KMS-11 (cell line): ENCODE results near the gene MRTFB.

Experiments used
- H2AFZ ChIP-seq: fragments of 200-600 bp; sonication (generic); 2 replicates; pipeline ENCODE4 v1.6.1; 2016; ENCODE audit warnings: antibody characterized with exemption, mixed run types, low read depth
- H3K27ac ChIP-seq: fragments of 200-600 bp; sonication (generic); 2 replicates; pipeline ENCODE4 v1.6.1; 2016; ENCODE audit warnings: mild to moderate bottlenecking, mixed run types
- H3K27me3 ChIP-seq: fragments of 200-600 bp; sonication (generic); 2 replicates; pipeline ENCODE4 v1.6.1; 2017; ENCODE audit warnings: mild to moderate bottlenecking, low read depth, mixed run types, moderate library complexity; ENCODE audit not compliant: insufficient read depth
- H3K36me3 ChIP-seq: fragments of 200-600 bp; sonication (generic); 2 replicates; pipeline ENCODE4 v1.6.1; 2017; ENCODE audit warnings: mild to moderate bottlenecking, mixed run types; ENCODE audit not compliant: insufficient read depth
- H3K4me1 ChIP-seq: fragments of 200-600 bp; sonication (generic); 2 replicates; pipeline ENCODE4 v1.6.1; 2016; ENCODE audit warnings: mild to moderate bottlenecking, low read depth, mixed run types; ENCODE audit not compliant: poor library complexity, severe bottlenecking
- H3K4me2 ChIP-seq: fragments of 200-600 bp; sonication (generic); 2 replicates; pipeline ENCODE4 v1.7.0; 2016; ENCODE audit warnings: mild to moderate bottlenecking, mixed run types
- H3K4me3 ChIP-seq: fragments of 200-600 bp; sonication (generic); IDR thresholded peaks from 2 replicates; pipeline ENCODE4 v1.6.1; 2017; ENCODE audit warnings: low read depth, low read length, mixed read lengths; ENCODE audit not compliant: insufficient read depth
- H3K79me2 ChIP-seq: fragments of 200-600 bp; sonication (generic); 2 replicates; pipeline ENCODE4 v1.6.1; 2016; ENCODE audit warnings: low read depth, mixed run types; ENCODE audit not compliant: insufficient read depth
- H3K9ac ChIP-seq: fragments of 200-600 bp; sonication (generic); 2 replicates; pipeline ENCODE4 v1.6.1; 2016; ENCODE audit warnings: mild to moderate bottlenecking, mixed run types
- H4K20me1 ChIP-seq: fragments of 200-600 bp; sonication (generic); 2 replicates; pipeline ENCODE4 v1.6.1; 2016; ENCODE audit warnings: mild to moderate bottlenecking, mixed run types; ENCODE audit not compliant: insufficient read depth
- TF ChIP-seq, protein P1 (sequence below): fragments of 200-600 bp; sonication (generic); conservative IDR thresholded peaks from 2 replicates; pipeline ENCODE4 v1.6.1; 2017; ENCODE audit warnings: low read depth, mild to moderate bottlenecking, antibody characterized with exemption, low read length, moderate library complexity, mixed read lengths

Gene MRTFB

DNA sequence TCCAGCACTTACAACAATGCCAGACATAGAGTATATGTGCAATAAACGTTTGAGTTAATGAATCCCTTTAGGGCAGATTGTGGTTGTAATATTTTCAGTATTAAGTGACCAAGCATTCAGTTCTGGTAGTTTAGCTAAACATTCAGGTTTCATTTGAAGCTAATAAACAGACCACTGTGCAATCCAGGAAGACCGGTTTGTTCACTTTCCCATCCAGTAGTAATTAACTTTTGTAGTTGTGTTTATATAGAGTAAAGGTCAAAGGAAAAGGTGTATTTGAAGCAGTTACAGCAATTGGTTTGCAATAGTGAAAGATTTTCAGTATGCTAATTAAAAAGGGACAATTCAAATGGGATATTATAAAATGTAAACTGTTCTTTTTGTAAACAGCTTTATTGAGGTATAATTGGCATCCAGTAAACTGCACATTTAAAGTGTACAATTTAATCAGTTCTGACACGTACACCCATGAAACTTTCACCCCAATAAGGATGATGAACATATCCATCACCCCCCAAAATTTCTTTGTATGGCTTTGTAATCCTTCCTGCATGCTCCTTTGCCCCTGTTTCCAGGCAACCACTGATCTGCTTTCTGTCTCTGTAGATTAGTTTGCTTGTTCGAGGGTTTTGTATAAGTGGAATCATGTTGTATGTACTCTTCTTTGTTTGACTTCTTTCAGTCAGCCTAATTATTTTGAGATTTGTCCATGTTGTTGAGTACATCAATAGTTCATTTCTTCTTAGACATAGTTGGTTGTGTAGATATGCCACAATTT lies 26.3 kb downstream of the MRTFB start:
- Histone ChIP-seq H4K20me1 (no peaks in the 10 kb centered on the region), H3K4me2 (no peak overlapping the region), H3K9ac (no peak overlapping the region), H3K4me1 (peaks cover 22% of the 10 kb centered on the region), H3K79me2 (peaks cover 18% of the 10 kb centered on the region; the same call in 1 of the 2 replicates), H3K36me3 (no peaks in the 10 kb centered on the region), H2AFZ (no peak overlapping the region), H3K27me3 (no peaks in the 10 kb centered on the region), H3K27ac (no peak overlapping the region), H3K4me3 (no peak overlapping the region)
- TF ChIP-seq, protein P1, sequence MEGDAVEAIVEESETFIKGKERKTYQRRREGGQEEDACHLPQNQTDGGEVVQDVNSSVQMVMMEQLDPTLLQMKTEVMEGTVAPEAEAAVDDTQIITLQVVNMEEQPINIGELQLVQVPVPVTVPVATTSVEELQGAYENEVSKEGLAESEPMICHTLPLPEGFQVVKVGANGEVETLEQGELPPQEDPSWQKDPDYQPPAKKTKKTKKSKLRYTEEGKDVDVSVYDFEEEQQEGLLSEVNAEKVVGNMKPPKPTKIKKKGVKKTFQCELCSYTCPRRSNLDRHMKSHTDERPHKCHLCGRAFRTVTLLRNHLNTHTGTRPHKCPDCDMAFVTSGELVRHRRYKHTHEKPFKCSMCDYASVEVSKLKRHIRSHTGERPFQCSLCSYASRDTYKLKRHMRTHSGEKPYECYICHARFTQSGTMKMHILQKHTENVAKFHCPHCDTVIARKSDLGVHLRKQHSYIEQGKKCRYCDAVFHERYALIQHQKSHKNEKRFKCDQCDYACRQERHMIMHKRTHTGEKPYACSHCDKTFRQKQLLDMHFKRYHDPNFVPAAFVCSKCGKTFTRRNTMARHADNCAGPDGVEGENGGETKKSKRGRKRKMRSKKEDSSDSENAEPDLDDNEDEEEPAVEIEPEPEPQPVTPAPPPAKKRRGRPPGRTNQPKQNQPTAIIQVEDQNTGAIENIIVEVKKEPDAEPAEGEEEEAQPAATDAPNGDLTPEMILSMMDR, result no peak

DNA sequence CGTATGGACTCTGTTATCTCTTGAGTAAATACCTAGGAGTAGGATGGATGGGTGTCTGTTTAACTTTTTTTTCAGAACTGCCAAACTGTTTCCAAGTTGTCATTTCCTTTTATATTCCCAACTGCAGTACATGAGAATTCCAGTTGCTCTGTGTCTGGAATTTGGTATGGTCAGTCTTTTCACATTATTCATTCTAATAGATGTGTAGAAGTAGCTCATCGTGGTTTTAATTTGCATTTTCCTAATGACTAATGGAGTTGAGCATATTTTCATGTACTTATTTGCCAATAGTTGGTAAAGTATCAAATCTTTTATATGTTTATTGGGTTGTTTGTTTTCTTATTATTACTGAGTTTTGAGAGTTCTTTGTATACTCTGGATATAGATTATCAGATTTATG lies 27.0 kb downstream of the MRTFB start:
- H3K27me3 ChIP-seq, result no peaks in the 10 kb centered on the region
- H3K4me2 ChIP-seq, result no peak overlapping the region
- H3K4me3 ChIP-seq, result no peak overlapping the region
- TF ChIP-seq, protein P1, result no peak
- H3K9ac ChIP-seq, result no peak overlapping the region
- peaks cover 26% of the 10 kb centered on the region for H3K4me1 ChIP-seq
- no peaks in the 10 kb centered on the region for H4K20me1 ChIP-seq
- H2AFZ ChIP-seq, result no peak overlapping the region
- H3K27ac ChIP-seq, result no peak overlapping the region
- H3K79me2 ChIP-seq, result peaks cover 18% of the 10 kb centered on the region; the same call in 1 of the 2 replicates
- no peaks in the 10 kb centered on the region for H3K36me3 ChIP-seq

DNA sequence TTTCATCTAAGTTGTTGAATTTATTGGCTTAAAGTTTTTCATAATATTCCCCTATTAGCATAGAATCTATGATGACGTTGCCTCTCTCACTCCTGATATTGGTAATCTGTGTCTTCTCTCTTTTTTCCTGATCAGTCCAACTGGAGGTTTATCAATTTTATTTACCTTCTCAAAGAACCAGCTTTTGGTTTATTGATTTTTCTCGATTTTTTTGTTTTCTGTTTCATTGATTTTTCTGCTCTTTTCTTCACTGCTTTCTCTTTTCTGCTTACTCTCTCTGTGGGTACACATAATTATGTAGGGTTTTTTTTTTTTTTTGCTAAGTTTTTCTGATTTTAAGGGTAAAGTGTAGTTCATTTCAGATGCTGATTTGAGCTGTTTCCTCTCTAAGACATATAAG lies 29.7 kb downstream of the MRTFB start:
- H3K79me2 ChIP-seq, result peaks cover 18% of the 10 kb centered on the region; the same call in 1 of the 2 replicates
- H2AFZ ChIP-seq, result no peak overlapping the region
- no peak overlapping the region for H3K4me3 ChIP-seq
- peaks cover 30% of the 10 kb centered on the region for H3K4me1 ChIP-seq
- TF ChIP-seq, protein P1, result no peak
- H4K20me1 ChIP-seq, result no peaks in the 10 kb centered on the region
- H3K36me3 ChIP-seq, result no peaks in the 10 kb centered on the region
- H3K27ac ChIP-seq, result no peak overlapping the region
- no peaks in the 10 kb centered on the region for H3K27me3 ChIP-seq
- H3K9ac ChIP-seq, result no peak overlapping the region
- H3K4me2 ChIP-seq, result peak overlapping the region; percentile 22; the same call in 1 of the 2 replicates

DNA sequence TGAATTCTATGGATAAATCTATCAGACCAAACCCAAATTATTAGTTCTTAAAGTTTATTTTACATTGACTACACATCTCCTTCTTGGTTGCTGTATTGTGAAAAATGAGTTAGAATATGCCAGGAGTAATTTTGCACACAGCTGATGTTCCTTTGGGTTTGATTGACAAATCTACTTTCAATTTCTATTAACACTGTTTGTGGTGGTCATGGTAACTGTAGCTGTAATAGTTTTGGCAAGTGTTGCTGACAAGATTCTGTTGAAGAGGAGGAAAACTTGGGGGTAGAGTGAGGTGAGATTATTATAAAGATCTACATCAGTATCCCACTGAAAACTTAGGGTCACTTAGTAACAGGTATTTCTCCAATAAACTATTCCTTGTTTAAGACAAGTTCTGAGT lies 30.3 kb downstream of the MRTFB start:
- no peaks in the 10 kb centered on the region for H3K36me3 ChIP-seq
- no peaks in the 10 kb centered on the region for H4K20me1 ChIP-seq
- peak overlapping the region; percentile 22 for H3K4me2 ChIP-seq
- no peak overlapping the region for H3K9ac ChIP-seq
- H3K4me1 ChIP-seq, result peaks cover 30% of the 10 kb centered on the region
- no peak overlapping the region; the same call in 1 of the 2 replicates for H3K27ac ChIP-seq
- peaks cover 18% of the 10 kb centered on the region; the same call in 1 of the 2 replicates for H3K79me2 ChIP-seq
- no peaks in the 10 kb centered on the region for H3K27me3 ChIP-seq
- TF ChIP-seq, protein P1, result no peak
- H2AFZ ChIP-seq, result no peak overlapping the region
- no peak overlapping the region for H3K4me3 ChIP-seq
